B cell (primary cell): Measurements from ENCODE around the gene SLK. TPM values are rescaled to one million over a fixed set of nuclear protein-coding genes. Genes with fewer than 3 reads are reported as not detected.

Experiments
- ATAC-seq: fragments of 200-7000 bp; cut with Tn5 transposase; one replicate; pipeline ENCODE4 v1.10.0; 2021; ENCODE audit warnings: low read depth, mild to moderate bottlenecking, moderate number of reproducible peaks, moderate library complexity
- CTCF ChIA-PET: fragments of 350-600 bp; sonication (Branson Sonifier 250); formaldehyde crosslinking; loops from one replicate; lab custom pipeline; 2021; ENCODE audit warnings: antibody characterized with exemption, inconsistent platforms; lab: Charles Lee
- POLR2A ChIA-PET: fragments of 350-600 bp; sonication (Branson Sonifier 250); formaldehyde crosslinking; loops from one replicate; lab custom pipeline; 2021; ENCODE audit warnings: antibody characterized with exemption; lab: Charles Lee
- DNase-seq: peaks from one replicate; pipeline ENCODE4 v3.0.0; 2013
- H2AFZ ChIP-seq: 2 replicates; pipeline ENCODE4 v1.6.1; 2012; ENCODE audit warnings: mild to moderate bottlenecking, low read depth, low read length; ENCODE audit not compliant: insufficient read depth, poor library complexity, severe bottlenecking
- H3K27ac ChIP-seq, 2 donors: 1 replicate in 1 of 2; 2 replicates in 1 of 2; pipeline ENCODE4 v1.5.1; 2012 to 2013; ENCODE audit warnings: low read length in 2 of 2, mild to moderate bottlenecking in 2 of 2, moderate library complexity in 1 of 2
- H3K27me3 ChIP-seq, 4 experiments: fragments of 200-600 bp in 1 of 4; sonication (generic) in 1 of 4; replicated peaks in 1 of 4; 1 replicate in 2 of 4; 2 replicates in 2 of 4; pipeline versions ENCODE4 v1.6.1 to v1.7.0; 2013 to 2016; ENCODE audit warnings: low read length in 3 of 4, mild to moderate bottlenecking in 2 of 4, mixed read lengths in 1 of 4, moderate library complexity in 1 of 4; ENCODE audit not compliant: insufficient read depth in 4 of 4, control insufficient read depth in 3 of 4; ENCODE audit errors: control extremely low read depth in 1 of 4
- H3K36me3 ChIP-seq, 2 experiments: replicated peaks in 1 of 2; 1 replicate in 1 of 2; 2 replicates in 1 of 2; pipeline versions ENCODE4 v1.6.1 to v1.7.1; 2013; ENCODE audit warnings: low read length in 1 of 2; ENCODE audit not compliant: insufficient read depth in 2 of 2, control insufficient read depth in 1 of 2; ENCODE audit errors: control extremely low read depth in 1 of 2, extremely low read depth in 1 of 2
- H3K4me1 ChIP-seq, 2 donors: fragments of 200-600 bp in 1 of 2; sonication (generic) in 1 of 2; 1 replicate in 1 of 2; 2 replicates in 1 of 2; pipeline versions ENCODE4 v1.5.1 to v1.6.1; 2013 to 2017; ENCODE audit warnings: low read length in 2 of 2; ENCODE audit not compliant: control insufficient read depth in 2 of 2, insufficient read depth in 2 of 2
- H3K4me2 ChIP-seq: replicated peaks from 2 replicates; pipeline ENCODE3; 2012; ENCODE audit warnings: mild to moderate bottlenecking, low read depth, low read length; ENCODE audit not compliant: poor library complexity, severe bottlenecking
- H3K4me3 ChIP-seq, 5 experiments: fragments of 200-600 bp in 1 of 5; sonication (generic) in 1 of 5; 1 replicate in 3 of 5; 2 replicates in 2 of 5; pipeline versions ENCODE4 v1.5.1 to v1.7.0; 2011 to 2016; ENCODE audit warnings: low read length in 4 of 5, mild to moderate bottlenecking in 4 of 5, low read depth in 2 of 5, control low read depth in 1 of 5, moderate library complexity in 1 of 5; ENCODE audit not compliant: insufficient read depth in 1 of 5; ENCODE audit errors: control extremely low read depth in 1 of 5, extremely low read depth in 1 of 5
- H3K79me2 ChIP-seq: fragments of 200-600 bp; sonication (generic); one replicate; pipeline ENCODE4 v1.6.0; 2016; ENCODE audit warnings: low read length; ENCODE audit not compliant: control insufficient read depth, insufficient read depth
- H3K9ac ChIP-seq: fragments of 200-600 bp; sonication (generic); 2 replicates; pipeline ENCODE4 v1.6.1; 2017; ENCODE audit warnings: mild to moderate bottlenecking, low read length, moderate library complexity
- H3K9me3 ChIP-seq, 3 donors: one replicate each; pipeline versions ENCODE4 v1.6.1 to v1.7.1; 2013; ENCODE audit warnings: low read length in 2 of 3; ENCODE audit not compliant: control insufficient read depth in 2 of 3, insufficient read depth in 1 of 3; ENCODE audit errors: control extremely low read depth in 1 of 3
- H4K20me1 ChIP-seq: 2 replicates; pipeline ENCODE4 v1.6.0; 2012; ENCODE audit warnings: mild to moderate bottlenecking, low read length; ENCODE audit not compliant: insufficient read depth, control insufficient read depth, poor library complexity, severe bottlenecking
- H3K27ac Mint-ChIP-seq: one replicate; pipeline ENCODE4 v1.8.0; 2021; ENCODE audit warnings: mixed read lengths
- H3K27me3 Mint-ChIP-seq: one replicate; pipeline ENCODE4 v1.8.0; 2021; ENCODE audit warnings: mixed read lengths
- H3K4me1 Mint-ChIP-seq: one replicate; pipeline ENCODE4 v1.8.0; 2021; ENCODE audit warnings: mixed read lengths
- H3K4me3 Mint-ChIP-seq: one replicate; pipeline ENCODE4 v1.8.0; 2021; ENCODE audit warnings: mixed read lengths
- H3K9me3 Mint-ChIP-seq: one replicate; pipeline ENCODE4 v1.8.0; 2022; ENCODE audit warnings: mixed read lengths; ENCODE audit not compliant: insufficient read depth
- EZH2 ChIP-seq: IDR thresholded peaks from 2 replicates; pipeline ENCODE4 v1.6.1; 2012; ENCODE audit warnings: borderline replicate concordance, low read depth, mild to moderate bottlenecking, moderate library complexity, low read length; ENCODE audit not compliant: insufficient read depth, poor library complexity, severe bottlenecking
- WGBS: methylation state at CpG from one replicate; pipeline ENCODE4 v1.1.5; 2013; ENCODE audit warnings: missing lambda C conversion rate; ENCODE audit not compliant: insufficient coverage; 5-methylcytosine and 5-hydroxymethylcytosine counted together
- intact Hi-C: fragments of 100-400 bp; cut with micrococcal nuclease; formaldehyde crosslinking; loops from one replicate; pipeline ENCODE4 v1.10.0; 2022
- polyA plus RNA-seq: library from polyadenylated mRNA; depleted of rRNA; stranded (reverse); fragments of >200 nt; gene quantifications from 2 replicates; pipeline ENCODE4 v1.2.3, GENCODE V29; 2012
- total RNA-seq, 2 donors: library from RNA; stranded (reverse); fragments of 120-200 nt in 1 of 2; gene quantifications; 1 replicate in 1 of 2; 2 replicates in 1 of 2; pipeline versions ENCODE4 v1.2.3 to v1.2.4, GENCODE V29; 2013 to 2022
- TF ChIP-seq, protein P1 (sequence below): fragments of 200-600 bp; IDR thresholded peaks from one replicate; pipeline ENCODE4 v1.8.0; 2022; ENCODE audit warnings: antibody characterized with exemption, mild to moderate bottlenecking

The SLK gene
- total and polyA plus RNA-seq, 2 donors (not counting 1 experiment from before 2014, with no cell fraction given): 2.9 to 24.5 TPM

DNA sequence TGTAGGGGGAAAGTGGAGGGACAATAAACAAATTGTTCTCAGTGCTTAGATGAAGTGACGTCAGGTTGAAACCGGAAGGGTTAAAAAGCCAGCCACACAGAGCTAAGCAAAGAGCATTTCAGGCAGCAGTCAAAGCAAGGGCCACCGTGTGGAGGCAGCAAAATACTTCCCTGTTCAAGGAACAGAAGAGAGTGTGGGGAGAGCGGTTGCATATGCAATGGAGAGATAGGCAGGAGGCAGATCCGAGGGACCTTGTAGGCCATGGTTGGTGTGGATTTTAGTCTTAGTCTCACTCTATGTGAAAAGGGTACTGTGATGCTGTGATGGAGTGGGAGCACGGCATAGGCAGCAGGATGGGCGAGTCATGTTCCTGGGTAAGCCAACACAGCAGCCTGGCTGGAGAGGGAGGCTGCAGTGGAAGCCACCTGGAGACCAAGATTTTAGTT lies 45.2 kb upstream of the SLK start:
- TF ChIP-seq, protein P1, sequence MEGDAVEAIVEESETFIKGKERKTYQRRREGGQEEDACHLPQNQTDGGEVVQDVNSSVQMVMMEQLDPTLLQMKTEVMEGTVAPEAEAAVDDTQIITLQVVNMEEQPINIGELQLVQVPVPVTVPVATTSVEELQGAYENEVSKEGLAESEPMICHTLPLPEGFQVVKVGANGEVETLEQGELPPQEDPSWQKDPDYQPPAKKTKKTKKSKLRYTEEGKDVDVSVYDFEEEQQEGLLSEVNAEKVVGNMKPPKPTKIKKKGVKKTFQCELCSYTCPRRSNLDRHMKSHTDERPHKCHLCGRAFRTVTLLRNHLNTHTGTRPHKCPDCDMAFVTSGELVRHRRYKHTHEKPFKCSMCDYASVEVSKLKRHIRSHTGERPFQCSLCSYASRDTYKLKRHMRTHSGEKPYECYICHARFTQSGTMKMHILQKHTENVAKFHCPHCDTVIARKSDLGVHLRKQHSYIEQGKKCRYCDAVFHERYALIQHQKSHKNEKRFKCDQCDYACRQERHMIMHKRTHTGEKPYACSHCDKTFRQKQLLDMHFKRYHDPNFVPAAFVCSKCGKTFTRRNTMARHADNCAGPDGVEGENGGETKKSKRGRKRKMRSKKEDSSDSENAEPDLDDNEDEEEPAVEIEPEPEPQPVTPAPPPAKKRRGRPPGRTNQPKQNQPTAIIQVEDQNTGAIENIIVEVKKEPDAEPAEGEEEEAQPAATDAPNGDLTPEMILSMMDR: no peak
- no peak for TF ChIP-seq EZH2
- peaks cover 14 to 23% of the 10 kb centered on the region in 2 donors for H3K4me1 ChIP-seq
- no peaks in the 10 kb centered on the region for H3K9me3 ChIP-seq
- peak; percentile 9 for DNase-seq
- peaks cover 17% of the 10 kb centered on the region for H3K4me1 Mint-ChIP-seq
- H3K9ac ChIP-seq: no peak overlapping the region
- no peaks in the 10 kb centered on the region for H4K20me1 ChIP-seq
- H3K36me3 ChIP-seq: no peaks in the 10 kb centered on the region
- H2AFZ ChIP-seq: peak overlapping the region; percentile 46
- ChIA-PET POLR2A (no interaction called here), CTCF (interaction anchor here (1.8 kb wide), 1 partner anchor 34 kb away, joined by 5 read pairs; no protein-coding TSS in a partner anchor)
- no peak overlapping the region for H3K4me3 ChIP-seq
- intact Hi-C loops: no loop called here
- H3K4me2 ChIP-seq: no peak overlapping the region
- H3K4me3 Mint-ChIP-seq: no peak overlapping the region
- no peak overlapping the region for H3K27ac Mint-ChIP-seq
- H3K79me2 ChIP-seq: peaks cover 8% of the 10 kb centered on the region
- WGBS: 31% methylated on average over 7 of the region's 7 CpGs
- no peaks in the 10 kb centered on the region for H3K9me3 Mint-ChIP-seq
- H3K27me3 Mint-ChIP-seq: no peaks in the 10 kb centered on the region
- no peaks in the 10 kb centered on the region for H3K27me3 ChIP-seq
- H3K27ac ChIP-seq: no peak overlapping the region
- ATAC-seq: no peak

DNA sequence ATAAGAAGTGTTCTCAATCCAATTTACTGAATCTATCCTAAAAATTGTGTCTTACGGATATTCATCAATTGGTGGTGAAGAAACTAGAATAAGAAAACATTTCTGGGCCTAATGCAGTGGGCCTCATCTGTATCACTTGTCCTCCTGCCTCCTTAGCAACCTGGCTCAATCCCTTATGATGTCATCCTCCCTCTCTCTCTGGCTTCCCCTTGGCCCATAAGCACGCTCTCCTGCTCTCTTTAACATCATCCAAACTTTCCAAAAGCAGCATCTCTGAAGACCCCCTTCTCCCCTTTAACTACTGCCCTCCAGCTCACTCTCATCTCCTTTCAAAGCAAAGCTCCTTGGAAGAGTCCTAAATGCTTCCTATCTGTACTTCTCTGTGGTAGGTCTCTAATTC lies 44.3 kb upstream of the SLK start:
- no peaks in the 10 kb centered on the region for H3K27me3 ChIP-seq
- H3K27ac ChIP-seq: no peak overlapping the region
- WGBS: 100% methylated on average over 1 of the region's 2 CpGs
- no peak overlapping the region for H3K4me3 ChIP-seq
- Mint-ChIP-seq H3K27me3 (no peaks in the 10 kb centered on the region), H3K27ac (no peak overlapping the region), H3K4me1 (peaks cover 12% of the 10 kb centered on the region), H3K4me3 (no peak overlapping the region), H3K9me3 (no peaks in the 10 kb centered on the region)
- DNase-seq (no peak), ATAC-seq (no peak)
- intact Hi-C loops: no loop called here
- H3K79me2 ChIP-seq: peaks cover 3% of the 10 kb centered on the region
- H2AFZ ChIP-seq: no peak overlapping the region
- ChIA-PET CTCF (no interaction called here), POLR2A (no interaction called here)
- no peaks in the 10 kb centered on the region for H3K36me3 ChIP-seq
- H3K4me2 ChIP-seq: no peak overlapping the region
- TF ChIP-seq, protein P1: no peak
- TF ChIP-seq EZH2: no peak
- H3K9me3 ChIP-seq: no peaks in the 10 kb centered on the region
- H3K4me1 ChIP-seq: peaks cover 6 to 14% of the 10 kb centered on the region in 2 donors
- H4K20me1 ChIP-seq: no peaks in the 10 kb centered on the region
- no peak overlapping the region for H3K9ac ChIP-seq
